K562 (cell line): Measurements from ENCODE around the gene C4orf54. TPM values are rescaled to one million over a fixed set of nuclear protein-coding genes. Genes with fewer than 3 reads are reported as not detected.

ENCODE experiments used
- ARID2 ChIP-seq: fragments of 450-650 bp; IDR thresholded peaks from 2 replicates; pipeline ENCODE4 v1.6.1; 2017; ENCODE audit warnings: antibody characterized with exemption, mild to moderate bottlenecking
- ATF4 ChIP-seq: fragments of 450-650 bp; formaldehyde crosslinking; IDR thresholded peaks from 2 replicates; pipeline ENCODE4 v1.4.0; 2022; ENCODE audit warnings: mild to moderate bottlenecking, moderate library complexity
- KAT7 ChIP-seq: sonication (generic); formaldehyde crosslinking; IDR thresholded peaks from 2 replicates; pipeline ENCODE4 v1.8.0; 2022; ENCODE audit warnings: missing genetic modification reagents, mild to moderate bottlenecking, borderline replicate concordance
- MAFF ChIP-seq: IDR thresholded peaks from 2 replicates; pipeline ENCODE4 v1.6.1; 2012; ENCODE audit warnings: low read length, improper control_type of control experiment
- NR2C2 ChIP-seq, 2 experiments: fragments of 200-800 bp in 1 of 2; sonication (Bioruptor generic) in 1 of 2; sonication (generic) in 1 of 2; formaldehyde crosslinking in 1 of 2; IDR thresholded peaks; 2 replicates each; pipeline versions ENCODE4 v1.6.1 to v1.8.0; 2016 to 2022; ENCODE audit warnings: mild to moderate bottlenecking in 1 of 2, missing compliant biosample characterization in 1 of 2, missing genetic modification characterization in 1 of 2, missing genetic modification reagents in 1 of 2
- PTRF ChIP-seq: fragments of 450-650 bp; IDR thresholded peaks from 2 replicates; pipeline ENCODE4 v1.6.1; 2016; ENCODE audit warnings: mild to moderate bottlenecking, missing genetic modification characterization, missing compliant biosample characterization
- TCF7 ChIP-seq: sonication (generic); IDR thresholded peaks from 2 replicates; pipeline ENCODE4 v1.6.1; 2016; ENCODE audit warnings: antibody characterized with exemption, borderline replicate concordance
- ZBTB34 ChIP-seq: fragments of 250-450 bp; sonication (Bioruptor Pico); IDR thresholded peaks from 2 replicates; pipeline ENCODE4 v1.8.0; 2021; ENCODE audit warnings: mild to moderate bottlenecking, moderate library complexity
- ZNF24 ChIP-seq: fragments of 450-650 bp; IDR thresholded peaks from 2 replicates; pipeline ENCODE4 v1.6.1; 2016
- ZNF324 ChIP-seq: fragments of 250-450 bp; sonication (Bioruptor Pico); IDR thresholded peaks from 2 replicates; pipeline ENCODE4 v1.4.0; 2020; ENCODE audit warnings: mild to moderate bottlenecking
- polyA plus RNA-seq, 8 experiments: library from polyadenylated mRNA; depleted of rRNA in 4 of 8; stranded (reverse) in 5 of 8; unstranded in 3 of 8; fragments of >200 nt; fragmentation: Nextera tagmentation in 2 of 8; fragmentation: Illumina TruSeq in 1 of 8; extraction: Ambion mirVana in 2 of 8; extraction: Trizol in 1 of 8; gene quantifications; 2 replicates each; pipeline versions ENCODE4 v1.2.1 to v1.2.3, GENCODE V29; 2011 to 2014; ENCODE audit warnings: inconsistent platforms in 1 of 8, missing spikeins in 1 of 8
- total RNA-seq, 7 experiments: library from RNA; depleted of rRNA in 6 of 7; stranded (reverse); fragments of >200 nt in 6 of 7; fragmentation: Illumina TruSeq in 2 of 7; extraction: Trizol in 2 of 7; gene quantifications; 2 replicates each; pipeline versions ENCODE4 v1.2.1 to v1.2.3, GENCODE V29; 2011 to 2021; ENCODE audit warnings: low replicate concordance in 1 of 7
- TF ChIP-seq, protein P1 (sequence below): fragments of 150-350 bp; IDR thresholded peaks from 2 replicates; pipeline ENCODE4 v1.6.1; 2014; ENCODE audit warnings: low read depth, mild to moderate bottlenecking, low read length, borderline replicate concordance

Gene C4orf54
- total and polyA plus RNA-seq, 9 of the 15 experiments (the other 6 are each of a cell fraction or from before 2014, with no cell fraction given) = not detected

- no peak for TF ChIP-seq ATF4 (CRISPR knock-in tag)
- no peak for TF ChIP-seq TCF7
- TF ChIP-seq ZNF324 (CRISPR knock-in tag) = no peak
- no peak for TF ChIP-seq ARID2
- no peak for TF ChIP-seq PTRF (tag)
- TF ChIP-seq ZBTB34 (CRISPR knock-in tag) = no peak
- TF ChIP-seq, protein P1, sequence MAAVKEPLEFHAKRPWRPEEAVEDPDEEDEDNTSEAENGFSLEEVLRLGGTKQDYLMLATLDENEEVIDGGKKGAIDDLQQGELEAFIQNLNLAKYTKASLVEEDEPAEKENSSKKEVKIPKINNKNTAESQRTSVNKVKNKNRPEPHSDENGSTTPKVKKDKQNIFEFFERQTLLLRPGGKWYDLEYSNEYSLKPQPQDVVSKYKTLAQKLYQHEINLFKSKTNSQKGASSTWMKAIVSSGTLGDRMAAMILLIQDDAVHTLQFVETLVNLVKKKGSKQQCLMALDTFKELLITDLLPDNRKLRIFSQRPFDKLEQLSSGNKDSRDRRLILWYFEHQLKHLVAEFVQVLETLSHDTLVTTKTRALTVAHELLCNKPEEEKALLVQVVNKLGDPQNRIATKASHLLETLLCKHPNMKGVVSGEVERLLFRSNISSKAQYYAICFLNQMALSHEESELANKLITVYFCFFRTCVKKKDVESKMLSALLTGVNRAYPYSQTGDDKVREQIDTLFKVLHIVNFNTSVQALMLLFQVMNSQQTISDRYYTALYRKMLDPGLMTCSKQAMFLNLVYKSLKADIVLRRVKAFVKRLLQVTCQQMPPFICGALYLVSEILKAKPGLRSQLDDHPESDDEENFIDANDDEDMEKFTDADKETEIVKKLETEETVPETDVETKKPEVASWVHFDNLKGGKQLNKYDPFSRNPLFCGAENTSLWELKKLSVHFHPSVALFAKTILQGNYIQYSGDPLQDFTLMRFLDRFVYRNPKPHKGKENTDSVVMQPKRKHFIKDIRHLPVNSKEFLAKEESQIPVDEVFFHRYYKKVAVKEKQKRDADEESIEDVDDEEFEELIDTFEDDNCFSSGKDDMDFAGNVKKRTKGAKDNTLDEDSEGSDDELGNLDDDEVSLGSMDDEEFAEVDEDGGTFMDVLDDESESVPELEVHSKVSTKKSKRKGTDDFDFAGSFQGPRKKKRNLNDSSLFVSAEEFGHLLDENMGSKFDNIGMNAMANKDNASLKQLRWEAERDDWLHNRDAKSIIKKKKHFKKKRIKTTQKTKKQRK = no peak
- no peak for TF ChIP-seq ZNF24
- no peak for TF ChIP-seq MAFF
- TF ChIP-seq NR2C2 (CRISPR knock-in tag; IDR thresholded peaks at IDR 0.05) = no peak
- TF ChIP-seq NR2C2 (tag; IDR thresholded peaks at IDR 0.05) = no peak
- TF ChIP-seq KAT7 (CRISPR knock-in tag) = no peak
Measured at GRCh38 chr4:99679204-99679603, 21.6 kb upstream of the C4orf54 start (continued).
